ENCODE results near the gene ADO.

Gene ADO

DNA sequence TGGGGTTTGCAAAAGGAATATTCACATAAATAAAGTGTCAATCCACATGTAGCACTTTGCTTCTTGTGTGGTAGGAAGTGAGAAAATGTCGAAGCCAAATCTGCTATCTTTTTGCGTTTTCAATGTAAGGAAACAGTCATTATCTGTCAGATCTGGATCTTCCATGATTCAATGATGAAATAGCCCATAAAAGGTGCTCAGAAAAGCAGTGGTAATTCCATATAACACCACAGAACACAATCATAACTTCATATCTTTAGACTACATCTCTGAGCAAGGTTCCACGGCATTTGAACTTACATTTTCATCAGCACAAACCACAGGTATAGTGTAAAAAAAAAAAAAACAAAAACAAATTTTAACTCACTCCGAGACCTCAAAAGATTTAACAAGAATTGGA lies 51.5 kb downstream of the ADO start:
- Histone ChIP-seq H3K4me1 (ENCODE audit: insufficient read depth, low read length) (no peaks in the 10 kb centered on the region), H3K9ac (ENCODE audit: low read depth, low read length) (no peak overlapping the region), H3K36me3 (ENCODE audit: insufficient read depth, low read depth, low read length) (no peaks in the 10 kb centered on the region), H3K4me3 (ENCODE audit: low read length) (no peak overlapping the region), H3K27ac (ENCODE audit: low read length) (no peak overlapping the region), H3K9me3 (ENCODE audit: insufficient read depth, low read depth, low read length) (no peaks in the 10 kb centered on the region), H3K27me3 (ENCODE audit: insufficient read depth, low read length) (no peaks in the 10 kb centered on the region)
